Lung (tissue), 12 donors: ENCODE data around the gene PBXIP1. TPM values are rescaled to one million over a fixed set of nuclear protein-coding genes. Genes with fewer than 3 reads are reported as not detected.

Experiments used
- ATAC-seq: fragments of 200-7000 bp; cut with Tn5 transposase; one replicate; pipeline ENCODE4 v1.9.1; 2020; ENCODE audit warnings: moderate number of reproducible peaks; ENCODE audit not compliant: insufficient read depth, low FRiP score
- DNase-seq, 3 donors: peaks; one replicate each; pipeline ENCODE4 v3.0.0-alpha.2; 2013 to 2017
- H3K27ac ChIP-seq, 2 donors: one replicate each; pipeline ENCODE4 v1.5.1; 2013; ENCODE audit warnings: mild to moderate bottlenecking in 2 of 2, moderate library complexity in 2 of 2, control low read depth in 1 of 2, inconsistent platforms in 1 of 2, low read depth in 1 of 2, low read length in 1 of 2
- H3K27me3 ChIP-seq, 3 donors: one replicate each; pipeline ENCODE4 v1.5.1; 2013; ENCODE audit warnings: low read length in 2 of 3; ENCODE audit not compliant: control insufficient read depth in 3 of 3, insufficient read depth in 3 of 3
- H3K36me3 ChIP-seq, 4 donors: one replicate each; pipeline ENCODE4 v1.5.1; 2013; ENCODE audit warnings: low read length in 4 of 4, mild to moderate bottlenecking in 1 of 4, moderate library complexity in 1 of 4; ENCODE audit not compliant: control insufficient read depth in 4 of 4, insufficient read depth in 4 of 4
- H3K4me1 ChIP-seq, 5 donors: one replicate each; pipeline ENCODE4 v1.5.1; 2013; ENCODE audit warnings: low read length in 5 of 5, mild to moderate bottlenecking in 2 of 5, moderate library complexity in 1 of 5; ENCODE audit not compliant: control insufficient read depth in 5 of 5, insufficient read depth in 5 of 5
- H3K4me3 ChIP-seq: one replicate; pipeline ENCODE4 v1.5.1; 2013; ENCODE audit warnings: mild to moderate bottlenecking, control low read depth, moderate library complexity
- H3K9ac ChIP-seq, 2 donors: one replicate each; pipeline ENCODE4 v1.5.1; 2013; ENCODE audit warnings: low read length in 2 of 2, control low read depth in 1 of 2; ENCODE audit not compliant: insufficient read depth in 1 of 2
- H3K9me3 ChIP-seq, 4 donors: one replicate each; pipeline ENCODE4 v1.5.1; 2013; ENCODE audit warnings: low read length in 3 of 4, mild to moderate bottlenecking in 1 of 4, moderate library complexity in 1 of 4; ENCODE audit not compliant: control insufficient read depth in 4 of 4, insufficient read depth in 3 of 4
- CTCF ChIP-seq: IDR thresholded peaks from 2 replicates; pipeline ENCODE4 v1.5.1; 2012; ENCODE audit warnings: mild to moderate bottlenecking; ENCODE audit errors: control extremely low read depth, extremely low read depth
- WGBS, 2 donors: extraction: QIAGEN DNeasy Blood & Tissue Kit; methylation state at CpG; one replicate each; pipeline ENCODE4 v1.1.7; 2013; 5-methylcytosine and 5-hydroxymethylcytosine counted together
- polyA plus RNA-seq, 2 donors: library from polyadenylated mRNA; stranded (reverse); fragments of 200-250 nt; gene quantifications; one replicate each; pipeline ENCODE4 v1.2.1, GENCODE V29; 2013
- total RNA-seq, 2 donors: library from RNA; depleted of rRNA in 1 of 2; stranded (reverse); fragments of >200 nt in 1 of 2; gene quantifications; one replicate each; pipeline ENCODE4 v1.2.1, GENCODE V29; 2014 to 2021
- donor health status: control.
- donor health status: control.
- donor health status: Bipolar disorder and iron deficiency.
- donor health status: healthy.
- donor health status: DM: yes; HTN: yes; CAD: no.

The PBXIP1 gene
- total and polyA plus RNA-seq, 4 donors = 32.8 to 178 (median 35.3) TPM

- H3K27me3 ChIP-seq = no peaks in the 10 kb centered on the region
- peak overlapping the region in 1 of 2 donors; percentile 53 for H3K9ac ChIP-seq
- peak; percentile 99 to 100 (median 100) for DNase-seq
- H3K36me3 ChIP-seq = no peaks in the 10 kb centered on the region
- H3K27ac ChIP-seq = peak overlapping the region; percentile 91 to 94
- 0 to 2% methylated on average over 22 to 38 of the region's 38 CpGs for WGBS, 2 donors
- peak overlapping the region; percentile 65 for H3K4me3 ChIP-seq
- peaks cover 5 to 28% (median 11%) of the 10 kb centered on the region in 5 donors for H3K4me1 ChIP-seq
- no peaks in the 10 kb centered on the region for H3K9me3 ChIP-seq
- ATAC-seq = peak; percentile 77
- TF ChIP-seq CTCF = peak; percentile 1
Measured at GRCh38 chr1:155001675-155002463, 46.0 kb upstream of the PBXIP1 start.

- no peaks in the 10 kb centered on the region for H3K9me3 ChIP-seq
- H3K27me3 ChIP-seq = no peaks in the 10 kb centered on the region
- TF ChIP-seq CTCF = no peak
- no peaks in the 10 kb centered on the region for H3K36me3 ChIP-seq
- WGBS, 2 donors = 0 to 1% methylated on average over 11 of the region's 11 CpGs
- H3K4me3 ChIP-seq = peak overlapping the region; percentile 65
- H3K27ac ChIP-seq = peak overlapping the region; percentile 91 to 94
- peak overlapping the region in 1 of 2 donors; percentile 46 for H3K9ac ChIP-seq
- ATAC-seq (no peak), DNase-seq (peak in 1 of 3 donors; percentile 70)
- peaks cover 5 to 28% (median 6%) of the 10 kb centered on the region in 5 donors for H3K4me1 ChIP-seq
Measured at GRCh38 chr1:155001425-155001674, 45.5 kb upstream of the PBXIP1 start.

GRCh38 chr1:155000726-155001424 is 45.0 kb upstream of the PBXIP1 start:
- no peaks in the 10 kb centered on the region for H3K9me3 ChIP-seq
- DNase-seq (peak; percentile 94 to 97 (median 95)), ATAC-seq (peak; percentile 67)
- H3K27ac ChIP-seq = peak overlapping the region; percentile 91 to 94
- H3K9ac ChIP-seq = peak overlapping the region in 1 of 2 donors; percentile 46
- peaks cover 5 to 28% (median 6%) of the 10 kb centered on the region in 5 donors for H3K4me1 ChIP-seq
- H3K27me3 ChIP-seq = no peaks in the 10 kb centered on the region
- no peaks in the 10 kb centered on the region for H3K36me3 ChIP-seq
- whole genome bisulfite sequencing, 2 donors = 0 to 1% methylated on average over 41 to 43 of the region's 43 CpGs
- no peak for TF ChIP-seq CTCF
- H3K4me3 ChIP-seq = peak overlapping the region; percentile 65
